Measurements from ENCODE around the gene PALM2AKAP2. TPM values are rescaled to one million over a fixed set of nuclear protein-coding genes. Genes with fewer than 3 reads are reported as not detected.
"Not testable (repeated sequence)": the region's sequence is repeated elsewhere in the genome, so short reads cannot be mapped to it uniquely, and the experiment has no call there.

Gene PALM2AKAP2
- total RNA-seq, 1 donor from 2014 or later = 26.6 TPM

DNA sequence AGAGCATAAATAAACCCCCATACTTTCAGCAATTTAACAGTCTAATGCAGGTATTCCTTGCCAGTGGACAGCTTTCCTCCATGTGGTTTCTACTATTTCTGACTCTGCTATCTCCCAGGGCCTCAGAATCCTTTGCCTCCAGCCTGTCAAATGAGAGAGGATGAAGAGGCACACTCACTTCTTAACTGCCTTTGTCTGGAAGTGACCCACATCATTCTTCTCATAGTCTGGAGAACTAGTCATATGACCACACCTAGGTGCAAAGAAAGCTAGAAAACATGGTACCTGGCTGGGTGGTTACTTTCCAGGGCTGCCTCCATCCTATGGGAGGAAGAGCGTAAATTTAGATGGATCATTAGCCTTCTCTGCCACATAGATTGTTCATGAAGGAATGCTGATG lies 22.5 kb downstream of the PALM2AKAP2 start:
- no peak for DNase-seq (ENCODE audit: low read depth)

DNA sequence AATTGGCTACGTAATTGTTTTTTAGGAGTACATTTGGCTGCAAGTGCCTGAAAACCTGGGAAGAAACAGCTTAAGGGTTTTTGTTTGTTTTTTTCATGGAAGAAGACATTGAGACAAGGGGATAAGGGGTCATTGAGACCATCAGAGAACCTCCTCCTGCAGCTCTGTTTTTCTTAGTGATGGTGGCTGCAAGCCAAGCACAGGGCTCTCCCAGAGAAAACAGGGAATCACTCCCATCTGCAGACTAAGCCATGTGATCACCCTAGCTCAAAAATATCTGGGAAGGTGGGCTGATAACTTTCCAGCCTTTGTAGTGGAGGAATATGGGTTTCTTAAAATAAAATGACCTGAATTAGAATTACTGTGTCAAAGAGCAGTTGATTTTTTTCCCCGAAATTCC lies 25.1 kb downstream of the PALM2AKAP2 start:
- DNase-seq (ENCODE audit: low read depth) = no peak

GRCh38 chr9:109806506-109807115 lies 26.6 kb downstream of the PALM2AKAP2 start:
- no peak for DNase-seq (ENCODE audit: low read depth)

GRCh38 chr9:109811876-109812275 lies 31.9 kb downstream of the PALM2AKAP2 start:
- peak; percentile 77 for DNase-seq (ENCODE audit: low read depth)

DNA sequence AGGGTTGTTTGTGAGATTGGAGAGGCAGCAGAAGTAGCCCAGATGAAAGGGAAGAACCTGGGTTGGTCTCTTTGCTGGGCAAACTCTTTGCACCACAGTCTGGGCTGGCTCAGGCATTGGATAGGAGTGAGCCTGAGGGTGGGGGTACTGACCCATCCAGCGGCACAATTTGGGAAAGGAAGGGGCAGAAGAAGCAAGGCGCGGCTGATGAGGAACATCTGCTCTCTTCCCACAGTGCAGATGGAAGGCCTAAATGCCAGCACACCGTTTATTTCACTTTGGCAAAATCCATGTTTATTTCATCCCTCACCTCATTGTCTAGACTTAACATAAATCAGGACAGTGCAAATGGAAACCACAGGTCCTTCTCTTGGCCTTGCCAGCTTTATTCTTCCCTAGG lies 32.3 kb downstream of the PALM2AKAP2 start:
- DNase-seq (ENCODE audit: low read depth) = no peak

DNA sequence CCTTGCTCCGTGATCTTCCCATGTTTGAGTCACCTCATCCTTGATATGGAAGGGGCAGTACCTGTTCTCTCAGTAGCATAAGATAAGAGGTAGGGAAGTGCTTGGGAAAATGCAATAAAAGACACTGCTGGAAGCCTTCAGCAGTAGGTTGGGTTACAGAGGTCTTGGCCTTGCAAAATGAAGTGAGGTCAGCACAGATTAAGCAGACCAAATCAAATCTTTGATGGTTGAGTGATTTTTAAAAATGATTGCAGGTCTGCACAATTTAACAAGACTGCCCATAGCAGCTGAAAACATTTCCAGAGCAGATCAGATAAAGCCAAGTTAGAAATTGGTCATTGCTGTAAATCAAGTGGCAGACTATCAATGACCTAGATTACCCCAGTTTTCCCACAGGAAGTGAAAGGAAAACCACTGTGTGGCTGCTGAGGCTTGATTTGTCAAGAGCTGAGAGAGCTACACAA lies 32.9 kb downstream of the PALM2AKAP2 start:
- no peak for DNase-seq (ENCODE audit: low read depth)

DNA sequence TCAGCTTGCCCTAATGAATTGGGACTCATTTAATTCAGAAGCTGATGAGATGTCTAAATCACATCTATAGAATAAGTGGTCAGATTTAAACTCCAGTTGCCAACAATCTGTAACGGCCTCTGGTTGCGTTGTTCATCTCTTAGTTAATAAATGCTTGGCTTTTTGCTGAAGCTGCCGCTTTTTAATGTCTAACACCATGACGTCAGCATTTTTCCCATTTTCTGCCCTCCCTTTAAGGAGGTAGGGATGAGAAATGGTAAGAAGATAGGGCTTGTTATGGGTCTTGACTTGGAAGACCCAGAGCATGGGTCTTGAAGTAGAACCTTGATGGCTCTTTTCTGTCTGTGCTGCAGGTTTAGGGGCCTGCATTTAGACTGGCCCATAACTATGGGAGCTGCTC lies 33.3 kb downstream of the PALM2AKAP2 start:
- DNase-seq (ENCODE audit: low read depth) = no peak

- no peak for DNase-seq (ENCODE audit: low read depth)
These were observed 33.8 kb downstream of the PALM2AKAP2 start for GRCh38 chr9:109813829-109814228.

GRCh38 chr9:109815366-109815947 lies 35.5 kb downstream of the PALM2AKAP2 start:
- no peak for DNase-seq (ENCODE audit: low read depth)

DNA sequence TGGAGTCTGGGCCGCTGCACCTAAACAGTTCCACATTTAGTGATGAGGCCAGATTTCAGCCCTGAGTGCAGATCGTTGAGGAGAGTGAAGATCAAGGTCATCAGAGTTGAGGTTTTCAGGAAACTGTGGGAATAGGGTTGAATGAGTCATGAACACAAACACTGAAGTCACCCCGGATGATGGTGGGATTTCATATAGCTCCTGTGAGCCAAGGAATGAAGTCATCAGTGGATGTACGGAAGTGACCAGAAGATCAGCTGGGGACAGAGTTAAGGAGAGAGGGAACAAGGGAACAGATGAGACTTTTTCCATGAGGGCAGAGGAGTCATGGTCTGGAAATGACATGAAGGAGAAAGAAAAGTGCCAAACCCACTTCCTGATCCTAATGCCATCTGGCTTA lies 36.5 kb downstream of the PALM2AKAP2 start:
- DNase-seq (ENCODE audit: low read depth) = peak; percentile 96

- DNase-seq (ENCODE audit: low read depth) = peak; percentile 24
These were observed 37.3 kb downstream of the PALM2AKAP2 start for GRCh38 chr9:109817146-109817845.

DNA sequence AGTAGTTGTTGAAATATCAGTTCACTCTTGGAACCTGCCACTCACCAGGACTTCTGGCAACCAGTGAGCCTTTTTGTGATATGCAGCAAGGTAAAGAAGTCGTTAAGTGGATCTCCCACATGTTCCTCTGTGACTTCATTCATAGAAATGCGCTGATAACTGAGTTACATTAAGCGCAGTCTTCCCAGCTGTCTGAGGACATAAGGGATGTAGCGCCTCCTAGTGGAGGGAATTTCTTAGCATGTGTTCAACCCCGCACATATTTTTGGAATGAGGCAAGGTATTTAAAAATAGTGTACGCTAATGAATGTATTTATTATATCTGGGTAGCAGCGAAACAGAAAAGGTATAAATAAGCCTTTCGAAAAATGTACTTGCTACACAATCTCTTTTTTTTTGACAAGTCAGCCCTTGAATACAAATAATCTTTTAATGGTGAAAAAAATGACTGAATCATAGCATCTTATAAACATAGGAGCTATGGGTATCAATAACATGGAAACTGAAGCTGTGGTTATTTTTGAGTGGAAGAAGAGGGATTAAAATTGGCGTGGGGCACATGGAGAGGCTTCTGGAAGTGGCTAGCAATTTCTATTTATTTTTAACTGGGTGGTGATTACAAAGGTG lies 38.0 kb downstream of the PALM2AKAP2 start:
- peak; percentile 97 for DNase-seq (ENCODE audit: low read depth)

GRCh38 chr9:109821711-109822110 lies 41.7 kb downstream of the PALM2AKAP2 start:
- DNase-seq (ENCODE audit: low read depth) = peak; percentile 29

DNA sequence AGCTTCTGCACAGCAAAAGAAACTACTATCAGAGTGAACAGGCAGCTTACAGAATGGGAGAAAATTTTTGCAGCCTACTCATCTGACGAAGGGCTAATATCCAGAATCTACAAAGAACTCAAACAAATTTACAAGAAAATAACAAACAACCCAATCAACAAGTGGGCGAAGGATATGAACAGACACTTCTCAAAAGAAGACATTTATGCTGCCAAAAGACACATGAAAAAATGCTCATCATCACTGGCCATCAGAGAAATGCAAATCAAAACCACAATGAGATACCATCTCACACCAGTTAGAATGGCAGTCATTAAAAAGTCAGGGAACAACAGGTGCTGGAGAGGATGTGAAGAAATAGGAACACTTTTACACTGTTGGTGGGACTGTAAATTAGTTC lies 45.4 kb downstream of the PALM2AKAP2 start:
- DNase-seq (ENCODE audit: low read depth) = not testable (repeated sequence)

DNA sequence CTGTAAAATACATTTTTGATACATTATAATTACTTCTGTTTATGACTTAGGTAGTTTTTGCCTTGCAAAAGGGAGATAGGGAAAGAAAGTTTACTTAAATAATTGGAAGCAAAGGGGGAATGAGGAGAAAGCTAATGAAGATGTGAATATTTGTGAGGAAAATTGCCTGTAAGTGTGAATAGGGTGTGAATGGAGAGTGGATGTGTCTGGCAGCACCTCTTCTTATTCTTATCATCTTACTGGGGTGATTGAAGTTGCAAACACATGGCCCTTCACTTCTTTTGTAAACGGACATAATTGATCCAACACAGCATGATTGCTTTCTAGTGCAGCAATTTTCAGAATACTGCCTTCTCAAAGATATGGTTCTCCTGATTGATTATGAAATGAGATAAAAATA lies 46.6 kb downstream of the PALM2AKAP2 start:
- DNase-seq (ENCODE audit: low read depth) = no peak

DNA sequence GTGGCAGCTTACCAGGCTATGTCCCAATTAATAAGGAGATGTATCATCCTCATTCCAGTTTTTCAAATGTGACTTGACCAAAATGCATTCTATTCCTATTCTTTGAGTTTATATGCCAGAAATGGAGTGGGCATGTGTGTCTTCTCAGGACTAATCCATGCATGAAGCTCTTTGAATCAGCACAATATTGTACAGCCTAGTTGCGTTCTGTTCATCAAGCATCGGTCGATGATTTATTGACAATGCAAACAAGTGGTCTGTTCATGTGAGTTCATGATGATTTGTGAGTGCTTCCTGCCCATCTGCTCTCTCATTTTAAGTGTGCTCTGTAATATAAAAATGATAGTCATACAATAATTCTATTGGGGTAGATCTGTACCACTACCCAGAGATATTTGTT lies 48.3 kb downstream of the PALM2AKAP2 start:
- no peak for DNase-seq (ENCODE audit: low read depth)

All from myocyte (in vitro differentiated cells).